Psoas muscle (tissue), 8 donors: ENCODE data around the gene NOP16. TPM values are rescaled to one million over a fixed set of nuclear protein-coding genes. Genes with fewer than 3 reads are reported as not detected.
A peak's percentile ranks its signal among the peaks of the same experiment; 100 is the strongest.

Experiments
- ATAC-seq, 4 donors: fragments of 200-7000 bp; cut with Tn5 transposase; one replicate each; pipeline ENCODE4 v1.9.1; 2020; ENCODE audit warnings: moderate library complexity in 3 of 4, mild to moderate bottlenecking in 2 of 4
- DNase-seq, 2 donors: peaks; one replicate each; pipeline ENCODE4 v3.0.0-alpha.2; 2020
- H3K27ac ChIP-seq: fragments of 200-600 bp; one replicate; pipeline ENCODE4 v1.8.0; 2022
- H3K27me3 ChIP-seq, 3 donors: fragments of 200-600 bp in 1 of 3; one replicate each; pipeline versions ENCODE4 v1.6.1 to v1.8.0; 2013 to 2022; ENCODE audit warnings: low read length in 2 of 3, mild to moderate bottlenecking in 2 of 3, moderate library complexity in 1 of 3; ENCODE audit not compliant: insufficient read depth in 3 of 3
- H3K36me3 ChIP-seq, 2 donors: fragments of 200-600 bp in 1 of 2; one replicate each; pipeline versions ENCODE4 v1.6.1 to v1.8.0; 2013 to 2022; ENCODE audit warnings: low read depth in 1 of 2, mild to moderate bottlenecking in 1 of 2, moderate library complexity in 1 of 2; ENCODE audit not compliant: insufficient read depth in 1 of 2
- H3K4me1 ChIP-seq: fragments of 200-600 bp; one replicate; pipeline ENCODE4 v1.8.0; 2022
- H3K4me3 ChIP-seq: fragments of 200-600 bp; one replicate; pipeline ENCODE4 v1.8.0; 2022; ENCODE audit warnings: mild to moderate bottlenecking
- H3K9me3 ChIP-seq: fragments of 200-600 bp; one replicate; pipeline ENCODE4 v1.8.0; 2022
- CTCF ChIP-seq: fragments of 200-600 bp; IDR thresholded peaks from one replicate; pipeline ENCODE4 v1.8.0; 2022; ENCODE audit warnings: antibody characterized with exemption
- WGBS, 3 donors: extraction: QIAGEN DNeasy Blood & Tissue Kit; methylation state at CpG; one replicate each; pipeline versions ENCODE4 v1.1.6 to v1.1.7; 2013; 5-methylcytosine and 5-hydroxymethylcytosine counted together
- intact Hi-C, 2 donors: fragments of 100-400 bp; cut with DNase I; formaldehyde crosslinking; loops; one replicate each; pipeline versions ENCODE4 v1.11.0 to v1.14.2; 2022
- polyA plus RNA-seq, 3 donors: library from polyadenylated mRNA; stranded (reverse); fragments of 200-250 nt; gene quantifications; one replicate each; pipeline ENCODE4 v1.2.3, GENCODE V29; 2013
- total RNA-seq, 4 donors: library from RNA; stranded (reverse); fragmentation: NEBNext Ultra II Directional in 2 of 4; extraction: Animal tissue kit (Norgen Biotek cat#: 25700) in 2 of 4; gene quantifications; one replicate each; pipeline versions ENCODE4 v1.2.1 to v1.2.4, GENCODE V29; 2021 to 2023
- donor health status: healthy with polysubstance abuse.
- donor health status: DM: no; HTN: no; CAD: no; lungs with moderate emphysema.
- donor health status: Bipolar disorder and iron deficiency.
- donor health status: healthy.
- donor health status: DM: yes; HTN: yes; CAD: no.
- donor health status: DM: no; HTN: no; CAD: no.
- donor health status: DM: no; HTN: no; CAD: no.
- donor health status: DM: yes; HTN: yes; CAD: no.

Gene NOP16
- total and polyA plus RNA-seq, 7 donors: 35.6 to 206 (median 76.2) TPM

- H3K27me3 ChIP-seq: peaks cover 0 to 1% (median 0%) of the 10 kb centered on the region in 3 donors
- H3K4me3 ChIP-seq: no peak overlapping the region
- no peak for TF ChIP-seq CTCF
- H3K4me1 ChIP-seq: peaks cover 20% of the 10 kb centered on the region
- H3K36me3 ChIP-seq: peaks cover 0 to 64% of the 10 kb centered on the region in 2 donors
- no peak for ATAC-seq
- H3K27ac ChIP-seq: no peak overlapping the region
- H3K9me3 ChIP-seq: no peaks in the 10 kb centered on the region
- WGBS, 3 donors: 83 to 90% (median 85%) methylated on average over 4 of the region's 4 CpGs
- intact Hi-C loops: no loop called here
- DNase-seq: peak in 1 of 2 donors; percentile 20
Observed at GRCh38 chr5:176391479-176391878, 3.1 kb upstream of the NOP16 start.

- 27 to 30% (median 28%) methylated on average over 36 to 41 of the region's 41 CpGs for WGBS, 3 donors
- TF ChIP-seq CTCF: no peak
- Histone ChIP-seq H3K4me3 (peak overlapping the region; percentile 95), H3K27ac (peak overlapping the region; percentile 94), H3K4me1 (peaks cover 27% of the 10 kb centered on the region), H3K27me3 (peaks cover 0 to 1% (median 0%) of the 10 kb centered on the region in 3 donors), H3K9me3 (no peaks in the 10 kb centered on the region), H3K36me3 (peaks cover 3 to 69% of the 10 kb centered on the region in 2 donors)
- intact Hi-C loops: loop anchor here in 1 of 2 donors (2.0 kb wide), 1 partner anchor 29 kb away; the partner anchor contains the start of gene KIAA1191
- DNase-seq (peak in 1 of 2 donors; percentile 38), ATAC-seq (peak; percentile 22 to 53 (median 27))
Observed at GRCh38 chr5:176389135-176390123, 1.0 kb upstream of the NOP16 start.

GRCh38 chr5:176388003-176388443 lies 375 bp downstream of the NOP16 start:
- WGBS, 3 donors: 0% methylated on average over 27 to 29 of the region's 29 CpGs
- no peaks in the 10 kb centered on the region for H3K9me3 ChIP-seq
- peaks cover 0 to 1% (median 0%) of the 10 kb centered on the region in 3 donors for H3K27me3 ChIP-seq
- peak; percentile 4 to 21 (median 12) for ATAC-seq
- peaks cover 7 to 69% of the 10 kb centered on the region in 2 donors for H3K36me3 ChIP-seq
- peak overlapping the region; percentile 95 for H3K4me3 ChIP-seq
- intact Hi-C loops: loop anchor here in 1 of 2 donors (2.0 kb wide), 1 partner anchor 27 kb away; the partner anchor contains the start of gene KIAA1191
- peak overlapping the region; percentile 94 for H3K27ac ChIP-seq
- H3K4me1 ChIP-seq: peaks cover 32% of the 10 kb centered on the region
- no peak for DNase-seq
- TF ChIP-seq CTCF: no peak

- H3K36me3 ChIP-seq: peaks cover 7 to 69% of the 10 kb centered on the region in 2 donors
- DNase-seq (peak in 1 of 2 donors; percentile 10), ATAC-seq (no peak)
- TF ChIP-seq CTCF: no peak
- no peaks in the 10 kb centered on the region for H3K9me3 ChIP-seq
- 32 to 41% (median 37%) methylated on average over 8 of the region's 8 CpGs for WGBS, 3 donors
- intact Hi-C loops: no loop called here
- peak overlapping the region; percentile 94 for H3K27ac ChIP-seq
- H3K27me3 ChIP-seq: peaks cover 0 to 1% (median 0%) of the 10 kb centered on the region in 3 donors
- H3K4me1 ChIP-seq: peaks cover 38% of the 10 kb centered on the region
- H3K4me3 ChIP-seq: peak overlapping the region; percentile 95
Observed at GRCh38 chr5:176387384-176387925, 943 bp downstream of the NOP16 start.
